ENCODE results near the gene POLR2A.

Gene POLR2A

GRCh38 chr17:7508145-7508544 lies 24.0 kb downstream of the POLR2A start:
- Histone ChIP-seq H3K4me1 (no peaks in the 10 kb centered on the region), H3K4me3 (ENCODE audit: low read depth, low read length) (no peak overlapping the region), H3K4me2 (ENCODE audit: low read length) (no peak overlapping the region), H3K9me3 (ENCODE audit: control insufficient read depth, low read length) (no peaks in the 10 kb centered on the region), H3K9ac (no peak overlapping the region), H2AFZ (no peak overlapping the region), H3K27ac (no peak overlapping the region), H3K27me3 (ENCODE audit: control insufficient read depth, insufficient read depth, low read length) (no peaks in the 10 kb centered on the region), H3K79me2 (no peaks in the 10 kb centered on the region), H3K36me3 (ENCODE audit: control insufficient read depth, insufficient read depth, low read length) (no peaks in the 10 kb centered on the region)
- no peak for TF ChIP-seq CTCF (IDR thresholded peaks at IDR 0.05)

GRCh38 chr17:7508846-7509245 lies 24.7 kb downstream of the POLR2A start:
- Histone ChIP-seq H3K4me2 (ENCODE audit: low read length) (no peak overlapping the region), H3K9me3 (ENCODE audit: control insufficient read depth, low read length) (no peaks in the 10 kb centered on the region), H3K79me2 (no peaks in the 10 kb centered on the region), H3K36me3 (ENCODE audit: control insufficient read depth, insufficient read depth, low read length) (no peaks in the 10 kb centered on the region), H3K4me1 (no peaks in the 10 kb centered on the region), H3K27me3 (ENCODE audit: control insufficient read depth, insufficient read depth, low read length) (no peaks in the 10 kb centered on the region), H3K27ac (no peak overlapping the region), H3K9ac (no peak overlapping the region), H3K4me3 (ENCODE audit: low read depth, low read length) (no peak overlapping the region), H2AFZ (no peak overlapping the region)
- TF ChIP-seq CTCF (IDR thresholded peaks at IDR 0.05), result no peak

- H3K27ac ChIP-seq, result no peak overlapping the region
- no peaks in the 10 kb centered on the region for H3K79me2 ChIP-seq
- no peak overlapping the region for H3K9ac ChIP-seq
- no peaks in the 10 kb centered on the region for H3K4me1 ChIP-seq
- no peaks in the 10 kb centered on the region for H3K9me3 ChIP-seq (ENCODE audit: control insufficient read depth, low read length)
- H3K4me2 ChIP-seq (ENCODE audit: low read length), result no peak overlapping the region
- H3K36me3 ChIP-seq (ENCODE audit: control insufficient read depth, insufficient read depth, low read length), result no peaks in the 10 kb centered on the region
- H2AFZ ChIP-seq, result no peak overlapping the region
- TF ChIP-seq CTCF (IDR thresholded peaks at IDR 0.05), result no peak
- H3K27me3 ChIP-seq (ENCODE audit: control insufficient read depth, insufficient read depth, low read length), result no peaks in the 10 kb centered on the region
- H3K4me3 ChIP-seq (ENCODE audit: low read depth, low read length), result no peak overlapping the region
These were observed 25.8 kb downstream of the POLR2A start for GRCh38 chr17:7509937-7510336.

- H3K27ac ChIP-seq, result no peak overlapping the region
- H3K36me3 ChIP-seq (ENCODE audit: control insufficient read depth, insufficient read depth, low read length), result no peaks in the 10 kb centered on the region
These were observed 26.9 kb downstream of the POLR2A start for GRCh38 chr17:7511108-7511507.

More at GRCh38 chr17:7511108-7511507, 26.9 kb downstream of the POLR2A start:
- H3K4me2 ChIP-seq (ENCODE audit: low read length), result no peak overlapping the region
- no peak overlapping the region for H3K4me3 ChIP-seq (ENCODE audit: low read depth, low read length)
- no peaks in the 10 kb centered on the region for H3K27me3 ChIP-seq (ENCODE audit: control insufficient read depth, insufficient read depth, low read length)
- H3K79me2 ChIP-seq, result no peaks in the 10 kb centered on the region
- no peak overlapping the region for H3K9ac ChIP-seq
- no peaks in the 10 kb centered on the region for H3K9me3 ChIP-seq (ENCODE audit: control insufficient read depth, low read length)
- H3K4me1 ChIP-seq, result no peaks in the 10 kb centered on the region
- H2AFZ ChIP-seq, result no peak overlapping the region
- TF ChIP-seq CTCF (IDR thresholded peaks at IDR 0.05), result no peak
